Endothelial cell of hepatic sinusoid (primary cell): ENCODE data around the gene TRIP4.
"Not testable (repeated sequence)": the region's sequence is repeated elsewhere in the genome, so short reads cannot be mapped to it uniquely, and the experiment has no call there.

ENCODE experiments used
- in situ Hi-C: cut with HindIII; loops from 2 replicates; pipeline ENCODE4 v1.10.0; 2017; ENCODE audit warnings: low sequenced_read_pairs

Gene TRIP4

DNA sequence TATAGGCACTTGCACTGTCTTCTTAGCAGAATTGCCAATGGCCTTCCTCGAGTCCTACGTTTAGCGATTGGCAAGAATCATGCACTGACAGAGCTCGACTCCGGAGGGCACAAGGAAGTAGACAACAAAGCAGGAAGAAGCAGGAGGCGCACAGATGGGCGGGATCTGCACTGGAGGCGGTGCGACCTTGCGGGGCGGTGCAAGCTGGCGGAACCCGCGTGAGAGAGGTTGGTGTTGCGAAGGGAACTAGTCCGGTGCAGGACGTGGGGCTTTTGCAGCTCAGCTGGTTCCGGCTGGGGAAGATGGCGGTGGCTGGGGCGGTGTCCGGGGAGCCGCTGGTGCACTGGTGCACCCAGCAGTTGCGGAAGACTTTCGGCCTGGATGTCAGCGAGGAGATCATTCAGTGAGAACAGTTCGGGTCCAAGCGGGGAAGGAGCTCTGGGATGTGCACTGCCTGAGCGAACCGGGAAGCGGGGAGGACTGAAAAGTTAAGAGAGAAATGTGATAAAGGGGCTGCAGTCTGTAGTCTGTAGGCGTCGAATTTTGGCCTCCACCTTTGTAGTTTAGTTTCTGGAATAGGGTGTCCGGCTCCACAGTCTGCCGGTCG, at the start of gene TRIP4:
Gene TRIP4, plus strand, starts transcription at position 275 of the 607 bp plus-strand sequence. Its CDS starts 28 bp downstream, at position 303.
- in situ Hi-C loops: no loop called here

DNA sequence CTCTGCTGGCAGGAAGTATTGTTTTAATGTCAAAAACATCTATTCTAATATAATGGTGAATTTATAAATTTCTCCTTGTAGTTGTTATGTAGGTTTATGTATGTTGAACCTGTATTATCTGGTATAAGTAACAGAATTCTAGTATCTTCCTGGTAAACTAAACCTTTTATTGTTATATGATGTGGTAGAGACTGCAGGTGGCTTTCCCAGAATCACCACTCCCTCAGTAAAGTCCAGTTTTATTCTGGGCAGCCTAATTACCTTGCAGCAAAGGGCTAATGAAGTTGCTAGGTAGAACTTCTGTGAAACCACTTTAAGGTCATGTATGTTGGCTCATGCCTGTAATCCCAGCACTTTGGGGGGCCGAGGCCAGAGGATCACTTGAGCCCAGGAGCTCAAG, 47.3 kb upstream of the TRIP4 start:
- in situ Hi-C loops: no loop called here

DNA sequence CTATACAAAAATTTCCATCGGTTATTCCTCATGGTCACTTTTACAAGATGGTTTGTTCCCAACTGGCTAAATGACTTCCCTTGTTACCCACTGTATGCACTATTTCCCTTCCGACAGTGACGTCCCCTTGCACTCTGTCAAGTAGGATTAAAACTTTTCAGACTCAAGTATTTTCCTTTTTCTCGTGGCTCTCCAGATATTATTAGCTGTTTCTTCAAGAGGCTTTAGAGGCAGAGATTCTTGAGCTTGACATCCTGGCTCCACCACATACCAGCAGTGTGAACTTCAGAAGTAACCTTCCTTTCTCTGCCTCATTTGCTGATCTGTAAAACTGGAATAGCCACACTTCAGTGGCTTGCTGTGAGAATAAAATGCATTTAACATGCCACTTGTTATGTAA, 45.7 kb upstream of the TRIP4 start:
- in situ Hi-C loops: no loop called here

DNA sequence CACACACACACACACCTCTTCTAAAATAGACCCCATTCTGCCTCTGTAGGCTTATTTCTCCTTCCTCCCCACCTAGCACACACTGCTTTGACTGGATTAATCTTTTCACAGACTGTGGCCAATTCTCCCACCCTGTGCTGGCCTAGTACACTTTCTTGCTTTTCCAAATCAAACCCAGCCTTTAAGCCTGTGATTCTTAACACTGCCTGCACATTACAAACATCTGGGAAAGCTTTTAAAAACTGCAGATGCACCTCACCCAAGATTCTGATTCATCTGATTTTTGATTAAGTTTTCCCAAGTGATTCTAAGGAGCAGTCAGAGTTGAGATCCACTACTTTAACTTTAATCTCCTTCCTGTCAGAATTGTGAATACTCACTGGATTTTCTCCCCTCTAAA, 44.4 kb upstream of the TRIP4 start:
- in situ Hi-C loops: no loop called here

DNA sequence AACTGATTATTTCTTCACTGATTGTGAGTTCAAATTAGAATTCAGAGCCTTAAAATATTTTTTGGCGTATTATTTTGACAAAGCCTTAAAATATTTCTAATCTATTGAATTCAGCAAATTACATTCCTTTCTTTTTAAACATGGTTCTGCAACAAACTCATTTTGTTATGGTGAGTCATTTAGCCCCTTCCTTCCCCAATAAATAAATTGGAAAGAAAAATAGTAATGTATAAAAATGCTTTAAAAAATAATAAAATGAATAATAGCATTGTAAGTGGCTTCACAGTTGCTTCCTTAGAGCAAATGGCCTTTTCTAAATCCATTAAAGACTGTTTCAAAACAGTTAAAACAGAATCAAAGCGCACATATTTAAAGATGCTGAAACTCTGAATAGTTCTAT, 43.8 kb upstream of the TRIP4 start:
- in situ Hi-C loops: no loop called here

DNA sequence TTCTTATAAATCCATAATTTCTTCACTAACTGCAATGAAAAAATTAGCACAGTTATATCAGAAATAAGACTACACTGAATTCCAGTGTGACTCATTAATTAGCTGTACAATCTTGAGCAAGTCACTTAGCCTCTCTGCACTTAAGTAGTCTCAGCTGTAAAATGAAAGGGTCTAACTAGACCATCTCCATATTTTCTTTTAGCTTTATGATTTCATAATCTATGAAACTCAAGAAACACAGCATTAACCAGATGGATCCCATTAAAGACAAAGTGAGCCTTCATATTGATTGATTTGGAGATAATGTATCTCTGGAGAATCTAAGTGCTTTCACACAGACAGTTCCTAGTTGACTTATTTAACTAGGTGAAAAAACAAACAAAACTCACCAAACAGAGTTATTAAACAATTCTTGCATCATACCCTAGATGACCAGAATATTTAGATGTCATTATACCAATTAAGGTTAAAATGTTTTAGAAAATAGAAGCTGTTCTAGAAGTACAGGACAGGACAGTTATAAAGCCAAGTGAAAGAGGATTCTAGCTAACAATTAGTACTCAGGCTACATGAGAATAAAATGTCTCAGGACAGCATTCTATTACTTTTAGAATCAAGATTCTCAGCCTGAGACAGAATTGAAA, 42.9 kb upstream of the TRIP4 start:
- in situ Hi-C loops: no loop called here

DNA sequence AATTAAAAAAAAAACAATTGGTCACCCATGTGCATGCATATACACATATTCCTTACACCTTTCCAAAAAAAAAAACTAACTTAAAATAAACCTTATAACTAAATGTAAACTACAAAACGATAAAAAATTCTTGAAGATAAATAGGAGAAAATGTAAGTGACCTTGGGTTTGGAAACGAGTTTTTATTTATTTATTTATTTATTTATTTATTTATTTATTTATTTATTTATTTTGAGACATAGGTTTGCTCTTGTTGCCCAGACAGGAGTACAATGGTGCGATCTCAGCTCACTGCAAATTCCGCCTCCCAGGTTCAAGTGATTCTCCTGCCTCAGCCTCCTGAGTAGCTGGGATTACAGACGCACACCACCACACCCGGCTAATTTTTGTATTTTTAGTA, 41.4 kb upstream of the TRIP4 start:
- in situ Hi-C loops: not testable (repeated sequence)

DNA sequence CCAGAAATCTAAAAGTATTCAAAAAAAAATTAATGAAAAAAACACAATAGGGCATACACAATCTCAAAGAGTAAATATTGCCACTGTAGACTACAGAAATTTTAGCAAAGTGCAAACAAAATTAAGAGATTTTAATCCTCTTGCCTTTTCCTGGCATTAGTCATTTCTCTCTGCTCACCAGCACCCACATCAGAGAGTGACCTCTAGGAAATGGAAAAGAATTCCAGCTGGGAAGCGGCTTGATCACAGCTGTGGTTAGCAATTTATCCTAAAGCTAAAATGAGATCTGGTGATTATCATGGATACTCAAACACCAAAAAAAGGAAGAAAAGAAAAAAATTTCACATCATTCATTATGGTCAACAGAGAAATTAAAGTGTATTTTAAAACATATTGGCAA, 39.2 kb upstream of the TRIP4 start:
- in situ Hi-C loops: no loop called here

DNA sequence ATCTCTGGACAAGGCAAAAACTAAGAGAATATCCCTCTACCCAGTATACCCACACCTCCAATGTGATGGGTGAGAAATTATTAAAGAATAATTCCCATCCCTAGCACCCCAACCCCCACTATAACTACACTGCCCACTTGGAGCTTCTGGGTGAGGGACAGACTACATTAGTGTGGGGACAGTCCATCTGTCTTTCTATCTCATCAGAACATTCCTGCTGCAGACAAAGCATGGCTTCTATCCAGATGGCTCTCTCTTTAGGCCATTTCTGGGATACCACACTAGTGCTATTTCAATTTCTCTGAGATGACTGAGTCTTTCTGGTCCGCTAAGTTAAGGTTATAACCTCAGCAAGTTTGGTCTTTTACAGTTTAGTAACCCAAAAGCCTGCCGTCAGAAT, 38.3 kb upstream of the TRIP4 start:
- in situ Hi-C loops: no loop called here

DNA sequence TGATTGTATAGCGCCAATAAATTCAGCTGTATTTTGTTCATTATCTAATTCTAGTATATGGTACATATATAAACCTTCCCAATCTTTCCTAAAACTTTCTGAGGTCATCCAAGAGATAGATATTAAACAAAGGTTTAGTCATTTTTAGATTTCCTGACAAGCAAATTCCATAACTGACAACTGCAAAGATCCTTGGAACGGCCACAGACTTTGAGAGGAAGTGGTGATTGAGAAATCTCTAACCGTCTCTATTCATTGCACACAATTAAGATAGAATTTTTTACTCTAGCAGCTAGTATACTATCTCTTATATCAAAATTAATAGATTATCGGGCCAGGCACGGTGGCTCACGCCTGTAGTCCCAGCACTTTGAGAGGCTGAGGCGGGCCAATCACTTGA, 36.4 kb upstream of the TRIP4 start:
- in situ Hi-C loops: no loop called here

DNA sequence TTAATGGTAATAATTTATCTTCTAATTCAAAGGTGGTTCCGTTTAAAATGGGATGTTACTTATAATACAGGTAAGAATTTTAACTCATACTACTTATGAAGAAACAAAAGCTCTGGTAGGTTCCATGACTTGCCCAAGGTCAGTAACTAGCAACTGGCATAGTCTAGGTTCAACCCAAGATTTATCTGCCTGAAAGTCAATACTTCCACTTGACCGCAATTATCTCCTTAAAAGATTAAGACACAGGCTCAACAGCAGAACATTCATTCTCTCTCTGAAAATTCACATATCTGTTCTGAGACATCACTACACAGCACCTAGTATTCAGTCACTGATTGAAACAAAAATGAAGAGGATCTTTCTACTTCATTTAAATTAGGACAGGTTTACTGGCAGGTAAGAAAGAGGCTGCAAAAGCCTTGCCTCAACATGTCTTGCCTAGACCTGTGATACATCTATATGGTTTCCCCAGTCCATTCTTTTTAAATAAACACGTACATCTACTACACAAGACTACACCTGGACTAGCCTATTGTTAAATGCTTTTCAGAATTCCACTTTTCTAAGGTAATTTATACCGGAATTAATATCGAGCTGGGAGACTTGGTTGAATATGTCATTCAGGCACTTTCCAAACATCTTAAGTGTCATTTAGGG, 32.8 kb upstream of the TRIP4 start:
- in situ Hi-C loops: no loop called here

DNA sequence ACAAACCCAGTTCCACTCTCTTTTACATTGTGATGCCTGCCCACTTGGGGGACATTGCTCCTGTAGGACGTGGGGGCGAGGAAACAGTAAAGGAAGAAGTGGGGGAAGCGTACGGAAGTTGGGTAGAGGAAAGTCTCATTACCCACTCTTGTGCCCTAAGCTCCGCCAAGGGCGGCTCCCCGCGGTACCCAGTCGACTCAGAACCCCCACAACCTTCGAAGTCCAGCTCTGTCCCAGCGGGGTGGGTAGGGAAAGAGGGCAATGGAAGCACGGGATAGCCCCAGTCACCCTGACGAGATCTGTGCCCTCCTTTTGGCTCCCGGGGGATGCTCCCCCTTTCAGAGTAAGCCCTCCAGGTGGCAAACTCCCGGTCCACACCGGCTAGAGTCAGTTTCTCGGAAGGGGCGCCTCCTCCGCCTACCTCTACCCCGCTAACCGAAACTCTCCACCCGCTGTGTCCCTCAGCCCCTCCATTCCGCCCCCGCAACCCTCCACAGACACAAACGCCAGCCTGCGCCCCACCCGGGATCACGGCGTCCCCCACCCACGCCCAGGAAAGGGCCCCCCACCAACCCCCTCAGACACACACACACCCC, 32.2 kb upstream of the TRIP4 start:
- in situ Hi-C loops: no loop called here

DNA sequence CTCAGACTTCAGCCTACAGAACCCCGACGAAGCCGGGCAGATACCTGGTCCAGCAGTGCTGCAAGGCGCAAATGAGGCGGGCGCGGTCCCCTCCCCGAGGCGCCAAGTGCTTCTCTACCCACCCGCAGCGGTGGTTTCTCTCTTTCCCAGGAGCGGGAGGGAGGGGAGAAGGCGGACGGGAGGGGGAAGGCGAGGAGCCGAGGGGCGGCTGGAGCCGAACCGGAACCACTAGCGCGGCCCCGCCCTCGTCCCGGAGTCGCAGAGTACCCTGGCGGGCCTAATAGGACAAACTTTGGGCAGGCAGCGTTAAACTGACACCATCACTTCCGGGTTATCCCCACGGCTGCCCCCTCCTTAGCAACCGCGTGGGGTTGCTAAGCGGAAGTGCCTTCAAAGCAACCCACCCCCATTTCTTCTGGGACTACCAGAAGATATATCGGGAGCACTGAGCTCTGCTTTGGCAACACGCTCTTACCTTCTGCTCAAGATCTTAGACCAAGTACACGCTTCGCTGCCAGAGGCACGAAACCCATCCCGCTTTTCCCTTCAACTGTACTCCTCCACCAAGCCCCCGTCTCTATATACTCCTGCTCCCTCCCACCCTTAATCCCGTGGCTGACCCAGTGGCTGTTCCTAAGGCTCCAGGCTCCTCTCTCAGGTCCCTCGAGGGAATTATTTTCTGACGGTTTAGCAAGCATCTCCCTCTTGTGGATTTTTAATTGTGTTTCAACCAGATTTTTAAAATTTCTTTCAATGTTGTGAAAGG, 31.5 kb upstream of the TRIP4 start, which contains the start of gene CSNK1G1:
Gene CSNK1G1, minus strand, starts transcription at position 230 of the 766 bp plus-strand sequence. CDS start 55,674 bp downstream, outside the sequence.
- in situ Hi-C loops: no loop called here

DNA sequence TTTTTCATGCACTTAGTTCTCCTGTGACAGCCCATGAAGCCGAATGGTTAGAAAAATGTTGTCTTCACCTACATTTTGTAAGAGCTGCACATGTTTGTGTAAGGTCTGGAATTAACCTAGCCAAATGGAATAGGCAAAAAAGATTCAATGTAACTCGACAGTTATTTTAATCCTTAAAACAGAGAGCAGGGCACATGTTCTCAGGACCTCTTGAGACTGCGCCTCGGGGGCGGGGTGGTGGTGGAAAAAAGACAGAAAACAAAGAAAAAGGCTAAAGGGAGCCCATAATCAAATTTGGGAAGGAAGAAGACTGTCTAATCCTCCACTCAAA, 31.0 kb upstream of the TRIP4 start:
- in situ Hi-C loops: no loop called here

DNA sequence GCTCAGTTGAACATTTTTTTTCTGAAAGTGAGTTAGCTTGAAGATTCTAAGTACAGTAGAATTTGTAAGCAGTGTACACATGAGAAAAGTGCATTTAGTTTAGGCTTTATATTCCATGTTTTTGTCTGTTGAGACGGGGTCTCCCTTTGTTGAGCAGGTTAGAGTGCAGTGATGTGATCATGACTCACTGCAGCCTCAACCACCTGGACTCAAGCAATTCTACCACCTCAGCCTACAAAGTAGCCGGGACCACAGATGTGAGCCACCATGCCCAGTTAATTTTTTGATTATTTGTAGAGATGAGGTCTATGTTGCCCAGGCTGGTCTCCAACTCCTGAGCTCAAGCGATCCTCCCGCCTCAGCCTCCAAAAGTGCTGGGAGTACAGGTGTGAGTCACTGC, 26.4 kb upstream of the TRIP4 start:
- in situ Hi-C loops: no loop called here

DNA sequence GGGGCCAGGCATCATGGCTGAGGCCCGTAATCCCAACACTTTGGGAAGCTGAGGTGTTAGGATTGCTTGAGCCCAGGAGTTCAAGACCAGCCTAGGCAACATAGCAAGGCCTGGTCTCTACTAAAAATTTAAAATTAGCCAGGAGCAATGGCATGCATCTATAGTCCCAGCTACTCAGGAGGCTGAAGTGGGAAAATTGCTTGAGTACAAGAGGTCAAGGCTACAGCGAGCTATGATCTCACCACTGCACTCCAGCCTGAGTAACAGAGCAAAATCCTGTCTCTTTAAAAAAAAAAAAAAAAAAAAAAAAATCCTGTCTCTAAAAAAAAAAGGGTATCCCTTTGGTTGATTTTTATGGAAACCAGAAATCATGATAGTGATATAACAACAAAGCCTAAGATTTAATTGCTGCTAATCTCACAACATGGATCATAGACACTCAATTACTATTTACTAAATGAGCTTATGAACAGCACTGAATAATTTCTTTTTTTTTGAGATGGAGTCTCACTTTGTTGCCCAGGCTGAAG, 18.5 kb upstream of the TRIP4 start:
- in situ Hi-C loops: no loop called here

DNA sequence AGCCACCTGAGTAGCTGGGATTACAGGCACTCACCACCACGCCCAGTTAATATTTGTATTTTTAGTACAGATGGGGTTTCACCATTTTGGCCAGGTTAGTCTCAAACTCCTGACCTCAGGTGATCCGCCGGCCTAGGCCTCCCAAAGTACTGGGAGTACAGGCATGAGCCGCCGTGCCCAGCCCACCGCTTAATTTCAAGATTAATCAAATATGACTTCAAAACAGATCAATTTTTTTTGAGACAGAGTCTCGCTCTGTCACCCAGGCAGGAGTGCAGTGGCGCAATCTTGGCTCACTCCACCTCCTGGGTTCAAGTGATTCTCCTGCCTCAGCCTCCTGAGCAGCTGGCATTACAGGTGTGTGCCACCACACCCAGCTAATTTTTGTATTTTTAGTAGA, 16.3 kb upstream of the TRIP4 start:
- in situ Hi-C loops: not testable (repeated sequence)

DNA sequence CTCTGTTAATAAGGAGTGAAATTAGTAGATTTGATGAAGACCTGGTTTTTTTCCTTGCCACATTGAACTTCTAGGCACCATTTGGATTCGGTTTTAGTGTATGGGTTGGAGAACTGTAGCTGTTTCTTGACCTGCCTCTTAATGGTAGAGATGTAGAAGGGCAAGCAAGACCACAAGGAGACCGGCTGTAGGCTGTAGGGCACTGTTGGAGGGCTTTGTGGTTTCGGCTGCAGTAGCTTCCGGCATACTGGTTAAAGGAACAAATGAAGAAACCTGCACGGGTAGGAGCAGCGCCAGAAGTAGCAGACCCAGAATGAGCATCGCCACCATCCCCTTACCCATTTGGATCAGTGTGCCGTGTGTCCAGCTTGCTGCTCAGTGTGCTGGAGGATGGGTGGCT, 14.3 kb upstream of the TRIP4 start:
- in situ Hi-C loops: no loop called here

DNA sequence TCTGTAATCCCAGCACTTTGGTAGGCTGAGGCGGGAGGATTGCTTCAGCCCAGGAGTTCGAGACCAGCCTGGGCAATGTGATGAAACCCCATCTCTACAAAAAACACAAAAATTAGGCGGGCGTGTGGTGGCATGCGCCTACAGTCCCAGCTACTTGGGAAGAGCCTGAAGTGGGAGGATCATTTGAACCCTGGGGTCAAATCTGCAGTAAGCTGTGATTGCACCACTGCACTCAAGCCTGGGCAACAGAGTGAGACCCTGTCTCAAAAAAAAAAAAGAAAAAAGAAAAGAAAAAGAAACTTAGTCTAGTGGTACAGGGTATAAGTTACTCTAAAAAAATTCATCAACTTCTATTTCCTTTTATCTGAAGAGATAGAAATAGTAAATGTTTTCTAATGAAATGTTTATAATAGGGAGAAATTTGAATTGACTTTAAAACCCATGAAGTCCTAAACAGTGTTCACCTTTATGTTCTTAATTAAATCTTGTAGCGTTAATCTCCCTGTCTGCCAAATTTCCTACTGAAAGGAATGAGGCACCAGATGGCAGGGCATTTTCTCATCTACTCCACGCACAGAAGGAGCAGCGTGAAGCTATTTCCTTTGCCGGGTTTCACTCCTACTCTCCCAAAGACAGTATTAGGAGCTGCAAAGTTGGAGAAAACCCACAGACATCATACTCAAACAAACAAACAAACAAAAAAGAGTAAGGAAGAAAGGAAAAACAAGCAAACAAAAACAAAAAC, 8.2 kb upstream of the TRIP4 start:
- in situ Hi-C loops: no loop called here

DNA sequence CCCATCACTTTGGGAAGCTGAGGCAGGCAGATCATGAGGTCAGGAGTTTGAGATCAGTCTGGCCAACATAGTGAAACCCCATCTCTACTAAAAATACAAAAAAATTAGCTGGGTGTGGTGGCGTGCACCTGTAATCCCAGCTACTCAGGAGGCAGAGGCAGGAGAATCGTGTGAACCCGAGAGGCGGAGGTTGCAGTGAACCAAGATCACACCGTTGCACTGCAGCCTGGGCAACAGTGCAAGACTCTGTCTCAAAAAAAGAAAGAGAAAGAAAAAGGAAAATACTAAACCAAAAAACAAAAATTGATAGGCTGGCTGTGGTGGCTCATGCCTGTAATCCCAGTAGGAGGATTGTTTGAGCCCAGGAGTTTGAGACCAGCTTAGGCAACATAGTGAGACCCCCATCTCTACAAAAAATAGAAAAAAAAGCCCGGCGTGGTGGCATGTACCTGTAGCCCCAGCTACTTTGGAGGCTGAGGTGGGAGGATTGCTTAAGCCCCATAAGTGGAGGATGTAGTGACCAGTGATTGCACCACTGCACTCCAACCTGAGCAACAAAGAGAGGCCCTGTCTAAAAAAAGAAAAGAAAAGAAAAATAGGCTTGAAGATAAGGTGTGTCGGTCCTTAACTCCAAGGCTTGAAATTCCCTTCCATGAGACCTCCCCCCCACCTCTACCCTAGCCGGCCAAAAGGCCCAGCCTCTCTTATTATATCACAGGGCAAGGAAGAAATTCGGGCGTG, 7.3 kb upstream of the TRIP4 start:
- in situ Hi-C loops: not testable (repeated sequence)
